Stimulated activated CD4-positive, alpha-beta T cell treated with anti-CD3 and anti-CD28 coated beads, Interleukin-1b, Interleukin-23, amount 100 ng/mL, for 48 hours (primary cell): ENCODE results near the gene AOAH.
"Not testable (repeated sequence)": the region's sequence is repeated elsewhere in the genome, so short reads cannot be mapped to it uniquely, and the experiment has no call there.

Experiments
- DNase-seq: peaks from one replicate; pipeline ENCODE4 v3.0.0-alpha.2; 2020

The AOAH gene

GRCh38 chr7:36736090-36736898, 12.0 kb upstream of the AOAH start:
- no peak for DNase-seq

- DNase-seq: no peak
Measured at GRCh38 chr7:36735172-36735571, 10.9 kb upstream of the AOAH start.

DNA sequence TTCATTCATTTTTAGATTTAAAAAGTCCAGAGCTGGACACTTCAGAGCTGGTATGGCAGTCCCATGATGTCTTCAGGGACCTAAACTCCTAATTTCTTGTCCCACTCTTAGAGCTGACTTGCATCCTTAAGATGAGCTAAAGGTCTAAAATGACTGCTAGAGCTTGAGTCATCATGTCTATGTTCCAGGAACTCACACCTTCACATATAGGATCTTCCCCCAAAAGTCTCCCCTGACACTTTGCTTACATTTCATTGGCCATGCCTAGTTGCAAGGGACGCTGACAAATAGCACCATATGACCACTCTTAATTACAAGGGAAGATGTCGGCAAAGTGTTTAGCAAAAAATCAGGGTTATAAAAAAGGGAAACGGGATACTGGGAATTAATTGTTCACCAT, 10.4 kb upstream of the AOAH start:
- DNase-seq: no peak

- DNase-seq: no peak
Measured at GRCh38 chr7:36733411-36733810, 9.1 kb upstream of the AOAH start.

GRCh38 chr7:36732806-36733205, 8.5 kb upstream of the AOAH start:
- DNase-seq: no peak

DNA sequence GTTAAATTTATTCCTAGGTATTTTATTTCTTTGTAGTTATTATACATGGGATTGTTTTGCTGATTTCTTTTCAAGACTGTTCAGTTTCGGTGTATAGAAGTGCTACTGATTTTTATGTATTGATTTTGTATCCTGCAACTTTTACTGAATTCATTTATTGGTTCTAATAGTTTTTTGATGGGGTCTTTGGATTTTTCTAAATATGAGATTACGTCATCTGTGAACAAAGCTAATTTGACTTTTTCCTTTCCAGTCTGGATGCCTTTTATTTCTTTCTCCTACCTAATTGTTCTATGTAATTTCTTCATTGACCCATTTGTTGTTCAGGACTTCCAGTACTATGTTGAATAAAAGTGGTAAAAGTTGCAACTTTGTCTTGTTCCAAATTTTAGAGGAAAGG, 5.8 kb upstream of the AOAH start:
- no peak for DNase-seq

- no peak for DNase-seq
Measured at GRCh38 chr7:36728143-36728542, 3.8 kb upstream of the AOAH start.

DNA sequence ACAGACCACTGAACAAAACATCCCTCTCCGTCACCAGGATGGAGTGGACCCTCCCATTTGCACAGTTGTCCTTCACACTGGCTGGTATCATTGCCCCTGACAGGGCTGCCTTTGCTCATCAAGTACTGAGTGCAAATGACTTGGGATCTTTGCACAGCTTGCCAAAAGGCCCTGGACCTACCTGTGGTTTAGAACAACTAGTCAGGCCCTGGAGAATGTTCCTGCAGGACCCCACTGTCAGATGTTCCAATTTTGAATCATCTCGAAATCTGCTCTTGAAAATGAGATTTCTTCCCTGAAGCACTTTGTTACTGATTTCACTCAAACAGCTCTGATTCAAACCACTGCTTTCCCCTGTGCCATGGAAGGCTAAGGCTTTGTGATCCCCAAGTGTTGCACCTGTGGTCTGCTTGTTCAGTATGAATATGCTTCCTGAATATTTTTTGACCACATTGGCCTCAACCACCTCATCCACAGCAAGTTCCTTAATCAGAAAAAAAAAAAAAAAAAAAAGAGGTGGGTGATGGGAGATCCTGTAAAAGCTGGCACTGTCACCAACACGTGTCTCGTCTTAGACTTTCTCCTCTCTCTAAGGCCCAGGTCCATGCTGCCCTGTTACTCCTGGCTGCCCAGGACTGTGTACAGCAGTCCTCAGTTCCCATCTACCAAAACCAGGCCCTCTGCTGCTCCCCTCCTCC, 2.7 kb upstream of the AOAH start:
- DNase-seq: peak; percentile 61

DNA sequence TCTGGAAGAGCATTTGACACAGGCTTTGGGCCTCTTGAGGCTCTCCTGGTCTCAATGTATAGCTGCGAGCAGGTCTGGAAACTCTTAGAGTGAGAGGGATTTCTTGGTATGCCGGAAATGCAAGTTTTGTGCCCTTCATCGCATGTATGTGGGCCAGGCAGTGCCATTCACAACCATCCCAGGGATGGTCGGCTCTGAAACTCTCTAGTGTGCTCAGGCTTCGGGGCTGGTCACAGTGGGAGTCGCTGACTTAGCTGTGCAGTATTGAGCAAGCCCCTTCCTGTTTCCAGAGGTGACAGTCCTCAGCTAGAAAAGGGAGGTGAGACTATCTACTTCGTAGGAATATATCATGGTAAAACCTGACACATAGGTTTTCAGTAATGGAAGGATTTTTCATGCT, 2.0 kb upstream of the AOAH start:
- peak; percentile 50 for DNase-seq

- no peak for DNase-seq
Measured at GRCh38 chr7:36724996-36725395, 702 bp upstream of the AOAH start.

DNA sequence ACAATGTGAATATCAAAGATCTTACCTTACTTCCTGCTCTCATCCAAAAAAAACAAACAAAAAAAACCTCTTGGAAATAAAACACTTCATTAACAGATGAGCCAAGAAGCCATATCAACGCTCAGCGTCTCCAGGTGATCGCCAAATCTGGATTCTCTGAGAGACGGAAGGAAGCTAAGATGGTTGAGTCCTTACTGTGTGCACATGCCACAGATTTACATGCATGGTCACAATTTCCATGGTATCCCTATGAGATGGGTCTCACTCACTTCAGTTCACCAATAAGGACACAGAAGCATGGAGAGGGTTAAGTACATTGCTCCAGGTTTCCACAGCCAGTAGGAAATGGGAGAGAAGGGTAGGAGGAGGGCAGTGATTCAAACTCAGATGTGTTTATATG, 1.0 kb downstream of the AOAH start:
- no peak for DNase-seq

GRCh38 chr7:36719083-36719632, 5.1 kb downstream of the AOAH start:
- DNase-seq: no peak

GRCh38 chr7:36717586-36717985, 6.7 kb downstream of the AOAH start:
- DNase-seq: no peak

- not testable (repeated sequence) for DNase-seq
Measured at GRCh38 chr7:36716802-36717201, 7.5 kb downstream of the AOAH start.

DNA sequence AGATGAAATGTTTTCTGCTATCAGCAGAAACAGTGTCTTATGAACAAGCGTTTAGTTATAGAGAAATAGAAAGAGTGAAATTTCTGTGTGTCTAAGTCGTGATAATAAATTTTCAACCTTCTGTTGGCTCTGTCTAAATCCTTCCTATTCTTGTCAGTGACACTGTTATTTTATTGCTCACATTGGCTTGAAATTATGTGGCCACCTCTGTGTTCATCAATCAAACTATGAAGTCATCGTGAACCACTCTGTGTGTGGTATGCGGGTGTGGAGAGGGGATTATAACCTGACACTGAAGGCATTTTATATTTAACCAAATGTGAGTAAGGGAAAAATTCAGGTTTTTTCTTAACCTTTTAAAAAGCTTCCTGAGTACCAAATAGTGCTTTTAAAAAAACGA, 12.3 kb downstream of the AOAH start:
- DNase-seq: no peak

DNA sequence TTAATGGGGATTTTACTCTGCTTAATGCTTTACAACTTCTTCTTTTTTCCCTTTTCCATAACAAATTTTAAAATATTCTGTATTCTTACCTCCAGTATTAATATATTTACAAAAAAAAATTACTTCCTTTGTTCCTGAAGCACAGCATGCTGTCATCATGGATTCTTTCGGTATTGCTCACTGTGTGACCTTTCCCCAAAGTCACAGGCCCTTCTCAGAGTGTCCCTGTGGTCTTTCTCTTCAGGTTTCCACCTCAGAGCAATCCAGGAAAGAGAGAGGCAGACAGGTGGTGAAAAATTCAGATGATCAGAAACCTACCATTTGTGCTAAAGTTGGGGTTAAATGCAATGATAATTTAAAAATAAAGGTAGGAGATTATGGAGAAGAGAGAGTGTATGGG, 13.0 kb downstream of the AOAH start:
- DNase-seq: no peak

DNA sequence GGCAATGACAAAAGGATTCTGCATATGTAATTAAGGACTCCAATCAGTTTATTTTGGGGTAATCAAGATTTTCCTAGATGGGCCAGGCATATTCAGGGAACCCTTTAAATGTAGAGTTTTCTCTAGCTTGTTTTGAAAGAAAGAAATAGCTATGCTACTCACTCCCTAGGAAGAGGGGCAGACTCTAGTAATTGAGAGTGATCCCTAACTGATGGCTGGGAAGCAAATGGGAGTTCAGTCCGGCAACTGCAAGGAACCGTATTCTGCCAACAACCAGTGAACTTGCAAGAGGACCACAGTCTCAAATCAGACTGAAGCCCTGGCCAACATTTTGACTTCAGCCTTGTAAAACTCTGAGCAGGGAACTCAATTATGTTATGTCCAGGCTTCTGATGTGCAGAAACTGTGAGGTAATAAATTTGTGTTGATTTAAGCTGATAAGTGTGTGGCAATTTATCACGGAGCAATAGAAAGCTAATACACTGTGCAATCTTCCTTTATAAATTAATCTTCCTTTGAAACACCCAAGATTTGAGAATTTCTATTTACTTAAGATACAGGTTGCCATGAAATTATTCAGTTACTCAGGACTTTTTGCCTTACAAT, 14.0 kb downstream of the AOAH start:
- no peak for DNase-seq

DNA sequence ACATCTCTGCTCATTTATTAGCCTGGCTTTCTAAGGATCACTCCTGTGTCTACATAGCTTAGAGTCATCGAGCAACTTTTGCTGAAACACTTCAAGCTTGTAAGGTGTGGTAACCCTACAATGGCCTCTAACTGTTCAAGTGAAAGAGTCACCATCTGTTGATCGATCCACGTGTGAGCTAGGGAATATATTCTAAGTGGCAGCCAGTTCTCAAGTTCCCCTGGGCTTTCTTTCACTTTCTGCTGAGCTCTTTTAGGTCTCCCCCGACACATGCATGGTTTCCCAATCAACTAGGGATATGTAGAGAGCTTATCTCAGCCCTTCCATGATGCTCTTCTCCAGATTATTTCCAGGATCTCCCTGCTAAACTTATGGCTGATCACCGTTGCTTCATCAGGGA, 15.5 kb downstream of the AOAH start:
- DNase-seq: no peak

GRCh38 chr7:36707898-36708297, 16.4 kb downstream of the AOAH start:
- DNase-seq: no peak

GRCh38 chr7:36707465-36707864, 16.8 kb downstream of the AOAH start:
- no peak for DNase-seq

- not testable (repeated sequence) for DNase-seq
Measured at GRCh38 chr7:36703860-36704259, 20.4 kb downstream of the AOAH start.

GRCh38 chr7:36692456-36692855, 31.8 kb downstream of the AOAH start:
- DNase-seq: no peak

- no peak for DNase-seq
Measured at GRCh38 chr7:36691983-36692382, 32.3 kb downstream of the AOAH start.
